ENCODE data around the gene ENOPH1.

DNA sequence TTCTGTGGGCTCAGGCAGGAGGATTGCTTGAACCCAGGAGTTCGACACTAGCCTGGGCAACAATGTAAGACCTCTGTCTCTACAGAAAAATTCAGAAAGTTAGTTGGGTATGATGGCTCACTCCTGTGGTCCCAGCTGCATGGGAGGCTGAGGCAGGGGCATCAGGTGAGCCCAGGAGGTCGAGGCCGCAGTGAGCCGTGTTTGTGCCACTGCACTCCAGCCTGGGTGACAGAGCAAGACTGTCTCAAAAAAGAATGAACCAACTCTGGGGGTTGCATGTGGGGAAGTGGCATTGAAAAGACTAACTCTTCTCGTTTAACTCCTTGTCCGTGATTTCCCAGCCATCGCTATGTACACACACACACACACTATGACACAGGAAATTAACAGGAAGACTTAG is 26.9 kb downstream of the ENOPH1 start:
- TF ChIP-seq, protein P1, sequence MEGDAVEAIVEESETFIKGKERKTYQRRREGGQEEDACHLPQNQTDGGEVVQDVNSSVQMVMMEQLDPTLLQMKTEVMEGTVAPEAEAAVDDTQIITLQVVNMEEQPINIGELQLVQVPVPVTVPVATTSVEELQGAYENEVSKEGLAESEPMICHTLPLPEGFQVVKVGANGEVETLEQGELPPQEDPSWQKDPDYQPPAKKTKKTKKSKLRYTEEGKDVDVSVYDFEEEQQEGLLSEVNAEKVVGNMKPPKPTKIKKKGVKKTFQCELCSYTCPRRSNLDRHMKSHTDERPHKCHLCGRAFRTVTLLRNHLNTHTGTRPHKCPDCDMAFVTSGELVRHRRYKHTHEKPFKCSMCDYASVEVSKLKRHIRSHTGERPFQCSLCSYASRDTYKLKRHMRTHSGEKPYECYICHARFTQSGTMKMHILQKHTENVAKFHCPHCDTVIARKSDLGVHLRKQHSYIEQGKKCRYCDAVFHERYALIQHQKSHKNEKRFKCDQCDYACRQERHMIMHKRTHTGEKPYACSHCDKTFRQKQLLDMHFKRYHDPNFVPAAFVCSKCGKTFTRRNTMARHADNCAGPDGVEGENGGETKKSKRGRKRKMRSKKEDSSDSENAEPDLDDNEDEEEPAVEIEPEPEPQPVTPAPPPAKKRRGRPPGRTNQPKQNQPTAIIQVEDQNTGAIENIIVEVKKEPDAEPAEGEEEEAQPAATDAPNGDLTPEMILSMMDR (IDR thresholded peaks at IDR 0.05) = no peak
- no peak for TF ChIP-seq POLR2A (IDR thresholded peaks at IDR 0.05)
